ENCODE measurements around the gene KEL.

Gene KEL

GRCh38 chr7:142896741-142897379 is 65.3 kb downstream of the KEL start:
- DNase-seq, result no peak

GRCh38 chr7:142896151-142896550 is 66.0 kb downstream of the KEL start:
- DNase-seq, result no peak

GRCh38 chr7:142894985-142895593 is 67.1 kb downstream of the KEL start:
- DNase-seq, result no peak

- DNase-seq, result no peak
Measured at GRCh38 chr7:142894112-142894984, 67.8 kb downstream of the KEL start.

GRCh38 chr7:142892951-142893350 is 69.2 kb downstream of the KEL start:
- no peak for DNase-seq

GRCh38 chr7:142891490-142892082 is 70.6 kb downstream of the KEL start:
- DNase-seq, result no peak
